Suprapubic skin (tissue), 3 donors: Measurements from ENCODE around the gene FEZ2.

Experiments
- EP300 ChIP-seq: sonication (generic); formaldehyde crosslinking; IDR thresholded peaks from one replicate; pipeline ENCODE4 v1.6.1; 2017; ENCODE audit warnings: antibody characterized with exemption
- TF ChIP-seq, protein P1 (sequence below), 2 donors: fragments of 200-600 bp in 1 of 2; fragments of 450-650 bp in 1 of 2; sonication (generic) in 1 of 2; IDR thresholded peaks; one replicate each; pipeline ENCODE4 v1.5.1; 2016 to 2019; ENCODE audit warnings: antibody characterized with exemption in 2 of 2, mild to moderate bottlenecking in 1 of 2, moderate library complexity in 1 of 2

DNA sequence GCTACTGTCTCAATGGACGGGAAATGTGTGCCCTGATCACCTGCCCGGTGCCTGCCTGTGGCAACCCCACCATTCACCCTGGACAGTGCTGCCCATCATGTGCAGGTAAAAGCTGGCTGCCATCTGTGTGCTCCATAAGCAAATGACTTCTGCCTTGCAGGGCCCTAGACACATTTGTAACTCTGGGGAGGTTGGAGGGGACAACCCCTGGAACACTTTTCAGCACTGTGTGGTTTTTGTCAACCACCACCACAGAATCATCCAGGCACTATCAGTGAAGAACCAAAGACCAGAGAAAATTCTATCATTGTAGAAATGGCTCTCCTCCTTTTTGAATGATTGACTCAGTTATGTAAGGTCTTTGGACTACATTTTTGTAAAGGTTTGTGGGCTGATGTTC is 84.3 kb downstream of the FEZ2 start:
- TF ChIP-seq, protein P1, sequence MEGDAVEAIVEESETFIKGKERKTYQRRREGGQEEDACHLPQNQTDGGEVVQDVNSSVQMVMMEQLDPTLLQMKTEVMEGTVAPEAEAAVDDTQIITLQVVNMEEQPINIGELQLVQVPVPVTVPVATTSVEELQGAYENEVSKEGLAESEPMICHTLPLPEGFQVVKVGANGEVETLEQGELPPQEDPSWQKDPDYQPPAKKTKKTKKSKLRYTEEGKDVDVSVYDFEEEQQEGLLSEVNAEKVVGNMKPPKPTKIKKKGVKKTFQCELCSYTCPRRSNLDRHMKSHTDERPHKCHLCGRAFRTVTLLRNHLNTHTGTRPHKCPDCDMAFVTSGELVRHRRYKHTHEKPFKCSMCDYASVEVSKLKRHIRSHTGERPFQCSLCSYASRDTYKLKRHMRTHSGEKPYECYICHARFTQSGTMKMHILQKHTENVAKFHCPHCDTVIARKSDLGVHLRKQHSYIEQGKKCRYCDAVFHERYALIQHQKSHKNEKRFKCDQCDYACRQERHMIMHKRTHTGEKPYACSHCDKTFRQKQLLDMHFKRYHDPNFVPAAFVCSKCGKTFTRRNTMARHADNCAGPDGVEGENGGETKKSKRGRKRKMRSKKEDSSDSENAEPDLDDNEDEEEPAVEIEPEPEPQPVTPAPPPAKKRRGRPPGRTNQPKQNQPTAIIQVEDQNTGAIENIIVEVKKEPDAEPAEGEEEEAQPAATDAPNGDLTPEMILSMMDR (IDR thresholded peaks at IDR 0.05), result no peak
- no peak for TF ChIP-seq EP300
